Activated T-cell treated with anti-CD3 and anti-CD28 coated beads for 48 hours (primary cell): ENCODE results near the gene APOA1.
"Not testable (repeated sequence)": the region's sequence is repeated elsewhere in the genome, so short reads cannot be mapped to it uniquely, and the experiment has no call there.

Source experiments
- DNase-seq: peaks from one replicate; pipeline ENCODE4 v3.0.0-alpha.2; 2020; ENCODE audit warnings: low read depth

APOA1 gene

DNA sequence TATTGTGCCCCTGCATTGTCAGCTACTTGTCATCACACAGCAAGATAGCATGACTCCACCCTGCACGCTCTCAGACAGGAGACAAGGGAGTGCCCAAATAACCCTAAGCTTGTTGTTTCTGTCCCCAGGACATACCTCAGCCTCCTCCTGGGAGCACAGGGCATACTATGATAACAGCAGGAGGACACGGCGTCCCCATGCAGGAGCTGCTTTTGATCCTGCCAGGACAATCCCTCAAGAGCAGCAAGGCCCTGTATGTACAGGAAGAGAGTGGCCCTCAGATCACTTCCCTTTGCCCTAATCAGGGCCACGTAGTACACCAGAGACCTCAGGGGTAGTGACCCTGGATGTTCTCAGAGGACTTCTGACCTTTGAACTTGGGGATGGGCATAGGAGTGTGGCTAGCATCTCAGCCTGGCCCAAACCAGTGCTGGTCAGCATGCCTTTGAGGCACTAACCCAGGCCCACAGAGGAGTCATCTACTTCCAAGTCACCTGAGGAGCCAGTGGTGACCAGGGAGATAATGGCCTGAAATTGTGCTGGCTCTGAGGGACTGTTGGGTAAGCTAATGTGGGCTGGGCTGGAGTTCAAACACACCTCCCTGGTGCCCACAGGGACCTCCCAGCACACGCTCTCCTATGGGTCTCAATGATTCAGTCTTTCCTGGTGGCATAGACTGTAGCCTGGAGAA, 23.5 kb downstream of the APOA1 start:
- no peak for DNase-seq

DNA sequence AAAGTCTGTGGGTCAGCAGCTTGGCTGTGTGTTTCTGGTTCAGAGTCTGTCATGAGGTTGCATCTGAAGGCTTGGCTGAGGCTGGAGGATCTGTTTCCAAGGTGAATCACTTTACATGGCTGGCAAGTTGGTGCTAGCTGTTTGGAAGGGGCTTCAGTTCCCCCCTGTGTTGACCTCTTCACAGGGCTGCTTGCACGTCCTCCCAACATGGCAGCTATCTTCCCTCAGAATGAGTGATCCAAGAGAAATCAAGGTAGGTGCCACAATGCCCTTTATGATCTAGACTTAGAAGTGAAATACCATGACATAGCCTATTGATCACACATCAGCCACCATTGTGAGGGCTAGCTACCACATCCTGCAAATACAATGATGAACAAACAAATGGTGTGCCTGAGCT, 24.3 kb downstream of the APOA1 start:
- no peak for DNase-seq

DNA sequence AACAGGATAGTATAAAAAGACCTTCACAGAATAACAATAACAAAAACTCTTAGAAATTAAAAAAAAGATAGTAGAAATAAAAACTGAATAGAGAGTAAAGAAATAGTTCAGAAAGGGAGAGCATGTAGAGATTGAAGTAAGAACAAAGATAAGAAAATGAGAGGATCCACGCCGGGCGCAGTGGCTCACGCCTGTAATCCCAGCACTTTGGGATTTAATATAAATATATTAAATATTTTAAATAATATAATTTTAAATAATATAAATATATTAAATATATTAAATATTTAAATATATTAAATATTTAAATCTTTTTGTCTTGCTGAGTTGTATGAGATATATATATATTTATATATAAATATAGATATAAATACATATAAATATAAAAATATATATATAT, 25.3 kb downstream of the APOA1 start:
- no peak for DNase-seq

DNA sequence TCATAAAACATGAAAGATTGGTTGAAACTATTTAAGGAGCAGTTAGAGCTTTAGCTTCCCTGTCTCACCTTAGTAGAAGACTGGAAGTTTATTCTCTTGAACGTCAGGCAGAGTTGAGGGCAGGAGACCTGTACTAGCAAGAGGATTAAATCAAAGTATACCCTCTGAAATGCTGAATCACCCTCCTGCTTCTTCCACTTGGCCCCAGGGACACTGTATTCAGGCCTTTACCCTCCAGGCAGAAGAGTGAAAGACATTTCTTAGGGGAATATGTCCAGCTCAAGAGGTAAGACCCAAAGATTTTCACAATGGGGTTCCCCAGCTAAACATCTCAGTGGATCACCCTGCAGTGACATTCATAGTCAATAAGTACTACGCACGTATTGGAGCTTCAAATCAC, 26.2 kb downstream of the APOA1 start:
- DNase-seq = no peak

DNA sequence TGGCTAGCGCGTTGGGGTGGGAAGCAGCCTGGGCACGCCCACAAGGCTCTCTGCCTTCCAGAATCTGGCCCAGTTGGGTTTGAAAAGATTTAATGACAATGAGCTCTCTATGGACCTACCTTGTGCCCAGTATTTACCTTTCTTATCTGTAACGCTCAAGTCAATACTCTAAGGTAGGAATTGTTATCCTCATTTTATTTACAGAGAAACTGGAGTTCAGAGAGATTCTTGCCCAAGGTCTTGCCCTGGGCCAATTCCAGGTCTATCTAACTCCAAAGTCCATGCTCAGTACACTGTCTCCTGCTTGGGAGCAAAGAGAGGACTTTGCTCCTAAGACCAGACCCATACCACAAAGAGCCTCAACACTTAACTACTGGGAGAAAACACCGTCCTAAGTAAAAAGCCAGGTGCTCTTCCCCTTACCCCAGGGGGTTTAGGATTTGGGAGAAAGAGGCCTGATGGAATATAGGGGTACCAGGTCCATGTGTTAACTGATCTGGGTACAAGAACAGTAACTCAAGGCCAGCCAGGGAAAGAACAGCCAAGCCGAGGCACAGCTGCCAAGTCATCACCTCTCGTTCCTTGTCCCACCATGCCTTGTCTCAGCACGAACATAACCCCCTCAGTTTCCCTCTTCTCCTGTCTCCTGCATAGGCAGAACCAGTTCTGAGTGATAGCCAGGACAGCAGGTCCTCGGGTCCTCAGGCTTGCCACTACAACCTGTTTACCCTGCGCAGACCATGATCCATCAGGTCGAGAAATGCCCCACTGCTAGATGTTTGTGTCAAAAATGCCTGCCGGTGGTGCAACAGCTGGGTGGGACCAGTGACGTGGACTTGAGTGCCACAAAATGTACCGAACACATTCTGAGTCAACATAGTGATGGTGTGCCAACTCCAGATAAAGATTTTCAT, 28.9 kb downstream of the APOA1 start:
- no peak for DNase-seq

DNA sequence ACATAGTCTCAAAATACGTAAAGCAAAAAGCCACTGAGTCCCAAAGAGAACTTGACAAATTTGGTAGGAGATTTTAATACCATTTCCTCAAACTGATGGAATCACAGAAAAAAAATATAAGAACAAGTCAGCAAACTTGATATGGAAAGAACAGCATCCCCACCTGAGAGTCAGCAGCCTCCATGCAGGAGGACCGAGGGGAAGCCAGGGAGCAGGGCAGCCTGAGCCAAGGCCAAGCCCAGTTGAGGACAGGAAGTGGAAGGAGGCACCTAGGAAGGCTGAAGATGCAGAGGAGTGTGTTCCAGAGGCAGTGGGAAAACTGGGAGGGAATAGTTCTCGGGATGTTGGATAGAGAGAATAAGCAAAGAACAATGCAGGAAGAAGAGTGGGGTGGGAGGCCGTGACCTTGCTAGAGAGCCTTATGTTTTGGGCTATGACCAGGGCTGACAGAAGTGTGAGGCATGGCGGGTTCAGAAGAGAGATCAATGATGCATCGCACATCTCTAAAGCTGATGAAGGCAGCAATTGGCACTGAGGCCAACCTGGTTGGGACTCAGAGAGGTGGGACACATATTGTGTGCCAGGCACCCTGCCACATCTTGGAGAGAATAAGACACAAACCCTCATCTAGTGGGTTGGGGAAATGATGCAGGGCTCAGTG, 29.7 kb downstream of the APOA1 start:
- DNase-seq = no peak

DNA sequence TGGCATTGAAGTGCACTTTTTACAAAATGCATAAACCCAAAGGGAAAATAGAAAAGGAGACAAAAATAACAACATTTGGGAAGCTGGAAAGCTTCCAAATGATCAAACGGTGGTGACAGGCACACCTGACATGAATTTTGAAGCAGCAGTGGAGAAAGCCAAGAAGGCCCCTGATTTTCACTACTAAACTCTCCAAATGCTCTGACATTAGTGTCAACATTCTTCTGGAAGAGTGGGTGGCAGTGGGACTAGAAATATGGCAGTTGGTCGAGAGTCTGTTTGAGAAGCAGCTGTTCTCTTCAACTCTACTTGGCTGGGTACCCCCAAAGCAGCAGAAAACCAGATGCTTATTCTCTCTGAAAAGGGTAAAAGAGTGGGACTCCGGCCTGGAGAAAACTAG, 33.4 kb downstream of the APOA1 start:
- no peak for DNase-seq

DNA sequence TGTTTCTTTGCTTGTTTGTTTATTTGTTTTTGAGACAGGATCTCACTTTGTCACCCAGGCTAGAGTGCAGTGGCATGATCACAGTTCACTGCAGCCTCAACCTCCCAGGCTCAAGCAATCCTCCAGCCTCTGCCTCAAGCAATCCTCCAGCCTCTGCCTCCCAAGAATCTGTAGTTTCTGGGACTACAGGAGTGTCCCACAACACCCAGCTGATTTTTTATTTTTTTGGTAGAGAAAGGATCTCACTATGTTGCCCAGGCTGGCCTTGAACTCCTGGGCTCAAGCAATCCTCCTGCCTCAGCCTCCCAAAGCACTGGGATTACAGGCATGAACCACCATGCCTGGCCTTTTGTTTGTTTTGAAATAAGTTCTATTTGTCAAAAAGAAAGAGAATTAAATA, 35.8 kb downstream of the APOA1 start:
- not testable (repeated sequence) for DNase-seq

DNA sequence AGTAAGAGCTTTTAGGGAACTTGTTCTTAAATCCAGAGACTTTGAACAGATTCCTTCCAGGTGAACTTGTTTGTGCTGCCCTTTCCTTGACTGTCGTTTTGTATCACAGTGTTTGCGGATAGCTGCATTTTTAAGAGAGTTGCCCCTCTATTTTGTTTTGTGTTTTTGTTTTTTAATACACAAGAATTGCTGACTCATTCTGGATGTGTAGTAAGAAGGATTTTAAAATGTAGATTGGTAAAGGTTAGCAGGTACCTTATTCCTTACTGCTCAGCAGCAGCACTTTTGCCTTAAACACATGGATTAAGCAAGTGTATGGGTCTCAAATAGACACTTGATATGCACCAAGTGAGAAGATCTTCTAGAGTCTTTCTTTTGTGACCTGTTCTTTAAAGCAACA, 36.8 kb downstream of the APOA1 start:
- DNase-seq = no peak

DNA sequence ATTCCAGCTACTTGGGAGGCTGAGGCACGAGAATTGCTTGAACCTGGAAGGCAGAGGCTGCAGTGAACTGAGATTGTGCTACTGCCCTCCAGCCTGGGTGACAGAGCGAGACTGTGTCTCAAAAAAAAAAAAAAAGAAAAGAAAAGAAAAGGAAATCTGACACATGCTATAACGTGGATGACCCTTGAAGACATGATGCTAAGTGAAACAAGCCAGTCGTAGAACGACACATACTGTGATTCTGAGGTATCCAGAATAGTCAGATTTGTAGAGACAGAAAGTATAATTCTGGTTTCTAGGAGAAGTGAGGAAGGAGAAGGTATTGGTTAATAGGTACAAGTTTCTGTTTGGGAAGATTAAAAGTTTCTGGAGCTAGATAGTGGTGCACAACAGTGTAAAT, 39.1 kb downstream of the APOA1 start:
- DNase-seq = no peak

DNA sequence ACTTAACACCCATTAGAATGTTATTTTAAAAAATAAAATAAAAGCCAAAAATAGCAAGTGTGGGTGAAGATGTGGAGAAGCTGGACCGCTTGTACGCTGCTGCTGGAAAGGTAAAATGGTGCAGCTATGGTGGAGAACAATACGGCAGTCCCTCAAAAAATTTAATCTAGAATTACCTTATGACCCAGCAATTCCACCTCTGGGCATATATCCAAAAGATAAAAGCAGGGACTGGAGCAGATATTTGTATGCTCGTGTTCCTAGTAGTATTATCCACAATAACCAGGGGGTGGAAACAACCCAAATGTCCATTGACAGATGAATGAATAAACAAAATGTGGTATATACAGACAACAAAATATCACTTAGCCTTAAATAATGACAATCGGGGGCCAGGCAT, 39.6 kb downstream of the APOA1 start:
- no peak for DNase-seq

DNA sequence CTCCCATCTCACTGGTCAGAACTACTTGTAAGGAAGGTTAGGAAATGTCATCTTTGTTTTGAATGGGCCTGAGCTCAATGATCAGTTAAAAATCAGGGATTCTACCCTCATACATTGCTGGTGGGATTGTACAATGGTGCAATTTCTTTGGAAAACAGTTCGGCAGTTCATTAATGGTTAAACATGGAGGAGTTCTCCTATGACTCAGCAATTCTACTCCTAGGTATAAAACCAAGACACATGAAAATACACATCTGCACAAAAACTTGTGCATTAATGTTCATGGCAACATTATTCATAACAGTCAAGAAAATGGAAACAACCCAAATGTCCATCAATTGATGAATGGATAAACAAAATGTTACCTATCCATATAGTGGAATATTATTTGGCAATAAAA, 40.9 kb downstream of the APOA1 start:
- no peak for DNase-seq

DNA sequence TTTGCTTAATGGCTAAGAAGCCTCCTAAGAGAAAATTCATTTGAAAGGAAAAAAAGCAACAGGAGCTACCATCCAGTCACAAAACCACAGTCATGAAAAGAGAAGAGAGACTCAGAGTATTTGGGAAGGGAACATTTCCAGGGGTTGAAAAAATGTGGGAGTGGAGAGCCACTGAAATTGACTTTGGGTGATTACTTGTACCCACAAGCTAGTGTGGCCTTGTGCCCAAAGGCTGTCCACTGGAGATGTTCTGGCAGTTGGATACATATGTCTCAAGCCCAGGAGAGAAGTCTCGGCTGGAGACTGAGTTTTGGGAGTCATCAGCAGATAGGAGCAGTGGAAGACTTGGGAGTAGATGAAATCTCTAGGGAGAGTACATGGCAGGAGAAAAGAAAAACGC, 42.6 kb downstream of the APOA1 start:
- DNase-seq = no peak

DNA sequence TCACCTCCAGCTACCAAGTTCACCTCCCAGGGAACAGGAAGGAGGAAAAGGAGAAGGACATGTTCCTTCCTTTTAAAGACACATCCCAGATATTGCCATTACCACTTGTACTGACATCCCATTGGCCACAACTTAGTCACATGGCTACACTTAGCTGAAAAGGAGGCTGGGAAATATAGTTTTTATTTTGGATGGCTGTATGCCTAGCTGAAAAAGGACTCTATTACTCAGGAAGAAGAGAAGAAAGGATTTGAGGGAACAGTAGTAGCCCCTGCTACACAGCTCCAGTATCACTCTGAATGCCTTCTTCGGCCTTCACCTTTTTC, 43.7 kb downstream of the APOA1 start:
- no peak for DNase-seq

DNA sequence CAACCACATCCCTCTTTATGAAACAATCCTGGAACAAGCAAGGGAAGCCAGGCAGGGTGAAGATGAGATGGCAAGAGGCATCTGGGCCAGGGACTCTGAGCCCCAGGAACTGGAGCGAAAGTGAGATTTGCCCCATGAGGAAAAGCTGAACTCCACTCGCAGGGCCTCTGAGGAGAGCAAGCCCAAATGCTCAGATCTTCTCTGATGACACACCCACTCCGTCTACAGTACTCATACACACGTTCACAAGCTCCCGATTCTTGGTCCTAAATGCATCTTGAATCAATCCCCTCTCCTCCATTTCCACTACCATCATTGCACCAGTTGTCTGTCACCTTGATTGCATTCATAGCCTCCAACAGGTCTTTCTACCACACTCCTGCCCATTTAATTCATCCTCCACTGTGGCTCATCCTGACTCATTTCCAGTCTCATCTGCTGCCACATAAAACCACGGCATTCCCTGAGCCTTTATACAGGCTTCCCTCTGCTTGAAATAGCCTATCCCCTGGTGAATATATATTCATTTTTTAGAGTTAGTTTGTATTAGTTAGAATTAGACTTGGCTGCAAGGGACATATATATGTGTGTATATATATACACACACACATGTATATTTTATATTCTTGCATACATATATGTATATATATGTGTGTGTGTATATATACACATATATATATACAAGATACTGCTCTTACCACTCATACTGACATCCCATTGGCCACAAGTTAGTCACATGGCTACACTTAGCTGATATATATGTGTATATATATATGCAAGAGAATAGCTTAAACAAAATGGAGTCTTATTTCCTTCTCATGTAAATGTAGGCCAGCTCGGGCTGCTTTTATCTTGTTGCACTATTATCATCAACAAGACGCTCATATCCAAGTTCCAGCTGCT, 44.3 kb downstream of the APOA1 start:
- DNase-seq = no peak

DNA sequence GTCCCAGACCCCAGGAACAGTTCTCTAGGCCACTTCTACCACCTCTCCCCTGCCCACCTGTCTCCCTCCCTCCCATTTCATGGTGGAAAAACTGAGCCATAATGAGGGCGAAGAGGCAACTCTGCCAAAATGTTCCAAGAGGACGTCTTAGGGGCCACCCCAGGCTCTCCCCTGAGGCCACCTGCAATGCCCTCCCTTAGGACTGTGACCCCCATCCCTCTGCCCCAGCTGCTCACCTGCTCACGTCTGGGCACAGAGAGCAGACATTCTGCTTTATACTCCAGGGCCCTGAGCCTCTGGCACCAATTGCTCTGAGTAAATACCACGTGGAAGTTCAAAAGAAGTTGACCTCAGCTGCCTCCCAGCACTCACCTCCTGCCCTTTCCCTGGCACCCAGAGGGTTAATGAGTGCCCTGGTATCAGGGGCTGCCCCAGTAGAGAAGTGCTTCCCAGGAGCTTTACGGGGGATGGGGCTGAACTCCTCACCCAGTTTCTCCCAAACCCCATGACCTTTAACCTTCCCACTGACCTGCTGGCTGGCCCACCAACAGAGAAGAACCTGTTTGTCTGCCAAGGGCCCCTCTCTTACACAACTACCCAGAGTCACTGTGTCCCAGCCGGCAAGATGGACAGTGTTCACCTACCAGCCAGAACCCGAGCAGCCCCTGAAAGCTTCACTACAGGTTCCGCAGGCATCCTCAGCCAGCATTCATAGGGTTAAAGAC, 45.1 kb downstream of the APOA1 start:
- no peak for DNase-seq

DNA sequence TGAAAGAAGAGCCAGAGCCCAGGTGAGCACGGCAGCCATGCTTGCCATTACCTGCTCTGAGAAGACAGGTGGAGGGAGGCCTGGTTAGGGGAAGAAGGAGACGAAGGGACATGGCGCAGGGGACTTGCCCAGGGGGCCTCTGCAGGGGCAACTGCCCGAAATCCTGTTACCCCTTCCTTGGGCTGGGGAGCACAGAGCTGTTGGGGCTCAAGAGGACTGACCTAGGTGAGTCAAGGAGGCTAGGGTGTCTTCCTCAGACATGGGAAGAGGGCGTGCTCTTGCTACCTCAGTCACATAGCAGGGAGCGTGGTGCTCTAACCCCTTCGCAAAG, 45.6 kb downstream of the APOA1 start, which contains the start of gene APOA5:
Gene APOA5 (minus strand): TSS at position 67 of the 331 bp plus-strand sequence. CDS start 19 bp downstream, at position 48.
- no peak for DNase-seq

DNA sequence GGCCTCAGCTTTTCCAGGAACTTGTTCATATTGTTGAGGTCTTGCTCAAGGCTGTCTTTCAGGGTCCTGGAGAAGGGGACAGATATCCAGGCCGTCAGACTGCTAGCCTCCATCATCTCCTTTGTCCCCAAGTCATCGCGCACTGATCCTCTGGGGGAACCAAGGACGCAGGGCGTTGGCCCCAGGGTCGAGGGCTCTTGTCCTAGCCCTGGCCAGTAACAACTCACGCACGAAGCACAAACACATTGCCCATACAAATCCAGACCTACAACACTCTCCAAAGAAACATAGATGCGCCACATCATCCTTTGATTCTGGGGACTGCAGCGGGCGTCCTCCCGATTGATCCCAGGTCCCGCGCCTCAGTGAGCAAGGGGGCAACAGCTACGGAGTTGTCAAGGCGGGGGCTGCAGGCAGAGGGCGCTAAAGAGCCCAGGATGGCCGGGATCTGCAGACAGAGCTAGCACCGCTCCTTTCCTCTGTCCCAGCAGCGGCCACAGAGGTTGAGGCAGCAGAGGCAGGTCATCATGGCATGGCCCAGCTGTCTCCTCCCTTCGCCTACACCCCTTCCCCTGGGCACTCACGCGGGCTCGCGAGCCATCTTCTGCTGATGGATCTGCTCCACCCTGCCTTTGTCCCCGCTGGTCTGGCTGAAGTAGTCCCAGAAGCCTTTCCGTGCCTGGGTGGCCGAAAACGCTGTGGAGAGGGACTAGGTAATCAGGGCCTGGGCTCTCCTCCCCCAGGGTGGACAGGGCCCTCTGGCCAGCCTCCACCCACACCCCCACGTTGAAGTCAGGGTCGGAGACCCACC, 46.2 kb downstream of the APOA1 start:
- DNase-seq = peak; percentile 74

DNA sequence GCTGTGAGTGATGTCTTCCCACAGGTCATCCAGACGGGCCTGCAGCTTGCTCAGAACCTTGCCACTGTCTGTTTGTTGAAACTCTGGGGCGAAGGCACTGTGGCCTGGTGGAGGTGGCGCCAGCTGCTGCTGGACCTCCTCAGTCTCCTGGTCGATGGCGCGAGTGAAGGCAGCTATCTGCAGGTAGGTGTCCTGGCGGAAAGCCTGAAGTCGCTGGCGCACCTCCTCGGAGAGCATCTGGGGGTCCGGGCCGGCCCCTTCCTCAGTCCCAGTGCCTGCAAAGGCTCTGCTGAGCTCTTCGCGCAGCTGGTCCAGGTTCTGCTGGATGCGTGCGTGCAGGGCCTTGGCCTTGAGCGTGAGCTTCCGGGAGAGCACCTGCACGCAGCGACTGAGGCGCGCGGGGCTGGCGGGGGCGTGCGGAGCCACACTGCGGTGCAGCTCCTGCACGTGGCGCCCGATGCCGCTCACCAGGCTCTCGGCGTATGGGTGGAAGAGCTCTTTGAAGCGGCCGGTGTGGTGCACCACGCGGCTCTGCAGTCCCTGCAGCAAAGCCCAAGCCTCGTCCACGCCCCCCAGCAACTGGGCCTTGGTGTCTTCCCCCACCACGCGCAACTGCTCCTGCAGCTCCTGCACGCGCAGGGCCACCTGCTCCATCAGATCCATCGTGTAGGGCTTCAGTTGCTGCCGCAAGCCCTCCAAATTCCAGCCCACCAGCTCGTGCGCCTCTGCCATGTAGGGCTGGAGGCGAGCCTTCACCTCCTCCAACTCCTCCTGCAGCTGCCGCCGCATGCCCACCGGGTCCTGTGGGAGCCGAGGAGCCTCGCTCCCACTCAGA, 47.0 kb downstream of the APOA1 start:
- no peak for DNase-seq

DNA sequence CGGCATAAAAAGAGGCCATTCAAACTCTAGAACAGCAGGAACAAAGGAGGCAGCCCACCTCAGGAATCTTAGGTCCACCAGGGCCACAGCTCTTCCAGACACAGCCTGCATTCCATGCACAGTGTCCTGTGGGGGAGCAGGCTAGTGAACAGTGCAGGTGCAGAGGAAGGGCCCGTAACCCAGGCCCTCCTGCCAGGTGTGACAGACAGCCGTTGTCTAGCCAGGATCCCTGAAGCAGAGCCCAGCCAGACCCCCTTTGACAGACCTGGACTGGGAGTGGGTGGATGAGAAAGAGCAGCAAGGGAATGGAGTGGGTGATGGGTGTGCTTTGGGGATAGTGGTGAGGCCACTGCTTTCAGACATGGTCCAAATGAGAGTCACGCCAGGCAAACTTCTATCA, 48.4 kb downstream of the APOA1 start:
- no peak for DNase-seq
